PC-9 (cell line): Measurements from ENCODE around the gene TUBA3E. TPM values are rescaled to one million over a fixed set of nuclear protein-coding genes. Genes with fewer than 3 reads are reported as not detected.
"Not testable (repeated sequence)": the region's sequence is repeated elsewhere in the genome, so short reads cannot be mapped to it uniquely, and the experiment has no call there.

Source experiments
- BruUV-seq: library from RNA; stranded (reverse); fragments of 400-500 nt; replicated peaks from 2 replicates; lab custom pipeline; 2021; lab: Mats Ljungman, UMichigan
- CTCF ChIA-PET: fragments of 300-600 bp; sonication (Branson Sonifier 250); formaldehyde crosslinking; loops from one replicate; lab custom pipeline; 2022; ENCODE audit warnings: antibody characterized with exemption; lab: Charles Lee
- POLR2A ChIA-PET: fragments of 300-600 bp; sonication (Branson Sonifier 250); formaldehyde crosslinking; loops from one replicate; lab custom pipeline; 2022; ENCODE audit warnings: antibody characterized with exemption; ENCODE audit not compliant: unreplicated experiment; lab: Charles Lee
- DNase-seq, 2 experiments: peaks; one replicate each; pipeline versions ENCODE4 v3.0.0 to v3.0.0-alpha.2; 2015 to 2022; ENCODE audit warnings: mixed read lengths in 1 of 2
- H2AFZ ChIP-seq: fragments of 200-600 bp; sonication (generic); 2 replicates; pipeline ENCODE4 v1.8.1; 2017; ENCODE audit warnings: antibody characterized with exemption
- H3F3A ChIP-seq: fragments of 200-600 bp; sonication (generic); 2 replicates; pipeline ENCODE4 v1.8.1; 2017; ENCODE audit warnings: antibody characterized with exemption, mild to moderate bottlenecking, low read depth; ENCODE audit not compliant: insufficient read depth
- H3K27ac ChIP-seq: fragments of 200-600 bp; sonication (generic); 2 replicates; pipeline ENCODE4 v1.6.1; 2016; ENCODE audit warnings: mixed run types
- H3K27me3 ChIP-seq: fragments of 200-600 bp; sonication (generic); 2 replicates; pipeline ENCODE4 v1.6.1; 2016; ENCODE audit warnings: low read depth, mixed run types; ENCODE audit not compliant: insufficient read depth
- H3K36me3 ChIP-seq: fragments of 200-600 bp; sonication (generic); 2 replicates; pipeline ENCODE4 v1.6.1; 2016; ENCODE audit warnings: low read depth, mixed run types
- H3K4me1 ChIP-seq: fragments of 200-600 bp; sonication (generic); replicated peaks from 2 replicates; pipeline ENCODE4 v1.6.1; 2016; ENCODE audit warnings: mixed run types; ENCODE audit not compliant: insufficient read depth
- H3K4me2 ChIP-seq: fragments of 200-600 bp; sonication (generic); 2 replicates; pipeline ENCODE4 v1.6.1; 2017; ENCODE audit warnings: mixed run types
- H3K4me3 ChIP-seq: fragments of 200-600 bp; sonication (generic); 2 replicates; pipeline ENCODE4 v1.6.1; 2016; ENCODE audit warnings: mixed run types
- H3K79me2 ChIP-seq: fragments of 200-600 bp; sonication (generic); 2 replicates; pipeline ENCODE4 v1.6.1; 2017; ENCODE audit warnings: low read depth, mixed run types
- H3K9me2 ChIP-seq: fragments of 200-600 bp; sonication (generic); 2 replicates; pipeline ENCODE4 v1.8.1; 2017; ENCODE audit warnings: mild to moderate bottlenecking; ENCODE audit not compliant: insufficient read depth
- H3K9me3 ChIP-seq: fragments of 200-600 bp; sonication (generic); 2 replicates; pipeline ENCODE4 v1.8.1; 2016; ENCODE audit warnings: low read depth; ENCODE audit not compliant: insufficient read depth
- H4K20me1 ChIP-seq: fragments of 200-600 bp; sonication (generic); 2 replicates; pipeline ENCODE4 v1.8.1; 2017; ENCODE audit not compliant: insufficient read depth
- CTCF ChIP-seq: fragments of 200-600 bp; sonication (generic); conservative IDR thresholded peaks from 2 replicates; pipeline ENCODE4 v1.6.1; 2017; ENCODE audit warnings: mixed run types, antibody characterized with exemption, mild to moderate bottlenecking, moderate library complexity
- EZH2 ChIP-seq: fragments of 200-600 bp; sonication (generic); IDR thresholded peaks from 2 replicates; pipeline ENCODE4 v1.8.0; 2017; ENCODE audit warnings: antibody characterized with exemption, low read depth
- intact Hi-C: fragments of 100-400 bp; cut with micrococcal nuclease; formaldehyde crosslinking; loops from one replicate; pipeline ENCODE4 v1.10.0; 2022; ENCODE audit not compliant: unreplicated experiment
- total RNA-seq: library from RNA; stranded (reverse); gene quantifications from 2 replicates; pipeline ENCODE4 v1.2.3, GENCODE V29; 2021

The TUBA3E gene
- total RNA-seq, 1 experiment from 2014 or later: not detected

- ChIA-PET CTCF (no interaction called here), POLR2A (no interaction called here)
- H3K9me3 ChIP-seq: no peaks in the 10 kb centered on the region
- H3F3A ChIP-seq: no peaks in the 10 kb centered on the region
- no peaks in the 10 kb centered on the region for H3K36me3 ChIP-seq
- no peaks in the 10 kb centered on the region for H3K9me2 ChIP-seq
- no TSS peak for BruUV-seq
- TF ChIP-seq CTCF (no peak), EZH2 (no peak)
- no peak overlapping the region for H3K27ac ChIP-seq
- no peak overlapping the region for H2AFZ ChIP-seq
- intact Hi-C loops: no loop called here
- no peak overlapping the region for H3K4me3 ChIP-seq
- H4K20me1 ChIP-seq: no peaks in the 10 kb centered on the region
- H3K27me3 ChIP-seq: no peaks in the 10 kb centered on the region
- no peaks in the 10 kb centered on the region for H3K79me2 ChIP-seq
- no peak overlapping the region for H3K4me2 ChIP-seq
- DNase-seq: no peak
- H3K4me1 ChIP-seq: no peaks in the 10 kb centered on the region
Measured at GRCh38 chr2:130152816-130153595, 45.2 kb downstream of the TUBA3E start.

- H3K36me3 ChIP-seq, CTCF ChIA-PET, POLR2A ChIA-PET, H4K20me1 ChIP-seq, H3K9me2 ChIP-seq, H3K27me3 ChIP-seq, H3K4me2 ChIP-seq, H3K9me3 ChIP-seq, H3K27ac ChIP-seq, H3K4me1 ChIP-seq, H2AFZ ChIP-seq, H3F3A ChIP-seq, intact Hi-C loops, DNase-seq, H3K79me2 ChIP-seq, H3K4me3 ChIP-seq: not testable (repeated sequence)
- BruUV-seq: TSS peak; percentile 9
Measured at GRCh38 chr2:130152136-130152815, 46.0 kb downstream of the TUBA3E start.

GRCh38 chr2:130151145-130151512, 47.1 kb downstream of the TUBA3E start:
- CTCF ChIA-PET, H3K9me2 ChIP-seq, H3K27me3 ChIP-seq, H2AFZ ChIP-seq, H3F3A ChIP-seq, H3K79me2 ChIP-seq, H4K20me1 ChIP-seq, H3K9me3 ChIP-seq, intact Hi-C loops, POLR2A ChIA-PET, H3K4me3 ChIP-seq, H3K27ac ChIP-seq, BruUV-seq, H3K4me1 ChIP-seq, H3K36me3 ChIP-seq, H3K4me2 ChIP-seq, DNase-seq: not testable (repeated sequence)
